Karpas-422 (cell line): Measurements from ENCODE around the gene NKAIN2. TPM values are rescaled to one million over a fixed set of nuclear protein-coding genes. Genes with fewer than 3 reads are reported as not detected.

ENCODE experiments used
- DNase-seq: peaks from one replicate; pipeline ENCODE4 v3.0.0-alpha.2; 2015
- H2AFZ ChIP-seq: fragments of 200-600 bp; sonication (generic); 2 replicates; pipeline ENCODE4 v1.6.1; 2014; ENCODE audit warnings: antibody characterized with exemption, low read length, mixed read lengths
- H3K27ac ChIP-seq: fragments of 200-600 bp; sonication (generic); 2 replicates; pipeline ENCODE4 v1.5.1; 2014; ENCODE audit warnings: mild to moderate bottlenecking, low read length, moderate library complexity
- H3K27me3 ChIP-seq: fragments of 200-600 bp; sonication (generic); 2 replicates; pipeline ENCODE4 v1.6.1; 2014; ENCODE audit warnings: low read length, mixed read lengths
- H3K36me3 ChIP-seq: fragments of 200-600 bp; sonication (generic); 2 replicates; pipeline ENCODE4 v1.6.1; 2014; ENCODE audit warnings: low read length, mixed read lengths; ENCODE audit not compliant: insufficient read depth
- H3K4me1 ChIP-seq: fragments of 200-600 bp; sonication (generic); 2 replicates; pipeline ENCODE4 v1.6.1; 2014; ENCODE audit warnings: mild to moderate bottlenecking, low read length, mixed read lengths
- H3K4me2 ChIP-seq: fragments of 200-600 bp; sonication (generic); 2 replicates; pipeline ENCODE4 v1.6.1; 2014; ENCODE audit warnings: low read length, low read depth, mild to moderate bottlenecking; ENCODE audit not compliant: poor library complexity, severe bottlenecking
- H3K4me3 ChIP-seq: fragments of 200-600 bp; sonication (generic); 2 replicates; pipeline ENCODE4 v1.5.1; 2014; ENCODE audit warnings: mild to moderate bottlenecking, antibody characterized with exemption, low read length, mixed read lengths
- H3K79me2 ChIP-seq: fragments of 200-600 bp; sonication (generic); 2 replicates; pipeline ENCODE4 v1.6.1; 2014; ENCODE audit warnings: mild to moderate bottlenecking, low read length, mixed read lengths
- H3K9ac ChIP-seq: fragments of 200-600 bp; sonication (generic); 2 replicates; pipeline ENCODE4 v1.6.0; 2014; ENCODE audit warnings: low read length
- H3K9me2 ChIP-seq: fragments of 200-600 bp; sonication (generic), shearing (Covaris generic); replicated peaks from 2 replicates; pipeline ENCODE4 v1.6.0; 2014; ENCODE audit warnings: mild to moderate bottlenecking, low read length, moderate library complexity; ENCODE audit not compliant: insufficient read depth
- H3K9me3 ChIP-seq: fragments of 300-700, 200-600 bp; sonication (generic); 2 replicates; pipeline ENCODE4 v1.6.1; 2014; ENCODE audit warnings: low read length, mixed read lengths
- H4K20me1 ChIP-seq: fragments of 200-600 bp; sonication (generic); 2 replicates; pipeline ENCODE4 v1.6.1; 2014; ENCODE audit warnings: mild to moderate bottlenecking, antibody characterized with exemption, low read length, low read depth; ENCODE audit not compliant: insufficient read depth
- total RNA-seq: library from RNA; depleted of rRNA; stranded (reverse); fragments of >200 nt; shearing (Covaris generic); gene quantifications from 2 replicates; pipeline ENCODE4 v1.2.3, GENCODE V29; 2014; ENCODE audit warnings: low replicate concordance

Gene NKAIN2
- total RNA-seq, 1 experiment from 2014 or later = not detected

- Histone ChIP-seq H3K9me2 (peaks cover 3% of the 10 kb centered on the region), H3K79me2 (no peaks in the 10 kb centered on the region), H2AFZ (no peak overlapping the region), H3K4me1 (no peaks in the 10 kb centered on the region), H3K27me3 (no peaks in the 10 kb centered on the region), H3K9ac (no peak overlapping the region), H4K20me1 (no peaks in the 10 kb centered on the region), H3K4me2 (no peak overlapping the region), H3K4me3 (no peak overlapping the region), H3K9me3 (no peaks in the 10 kb centered on the region; the same call in none of the 2 replicates), H3K27ac (no peak overlapping the region), H3K36me3 (no peaks in the 10 kb centered on the region)
- DNase-seq = no peak
Measured at GRCh38 chr6:124604719-124605118, 801.1 kb downstream of the NKAIN2 start.

DNA sequence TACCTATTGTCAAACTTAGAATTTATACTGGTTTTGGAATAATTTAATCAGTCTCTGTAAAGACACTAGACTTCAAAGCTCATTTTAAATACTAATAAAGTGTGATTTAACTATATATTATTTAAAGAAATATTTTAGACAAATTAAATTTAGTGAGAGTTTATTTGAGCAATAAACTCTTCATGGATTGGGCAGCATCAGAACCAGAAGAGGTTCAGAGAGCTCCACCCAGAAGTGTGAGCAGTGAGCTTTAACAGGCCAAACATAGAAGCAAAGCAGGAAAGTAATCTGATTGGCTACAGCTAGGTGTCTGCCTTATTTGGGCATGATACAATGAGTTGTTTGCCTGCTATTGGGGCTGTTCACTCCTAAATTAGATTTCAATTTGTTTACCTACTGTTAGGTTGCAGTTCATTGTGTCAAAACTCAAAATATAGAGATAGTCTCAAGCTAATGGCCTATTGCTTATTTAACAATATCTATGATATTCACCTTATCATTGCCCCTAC, 803.5 kb downstream of the NKAIN2 start:
- Histone ChIP-seq H3K27me3 (no peaks in the 10 kb centered on the region), H3K27ac (no peak overlapping the region), H3K79me2 (no peaks in the 10 kb centered on the region), H3K36me3 (no peaks in the 10 kb centered on the region), H3K4me1 (no peaks in the 10 kb centered on the region), H3K4me3 (no peak overlapping the region), H3K9me2 (peaks cover 3% of the 10 kb centered on the region; the same call in 1 of the 2 replicates), H4K20me1 (no peaks in the 10 kb centered on the region), H2AFZ (no peak overlapping the region), H3K9ac (no peak overlapping the region), H3K4me2 (no peak overlapping the region), H3K9me3 (no peaks in the 10 kb centered on the region; the same call in none of the 2 replicates)
- DNase-seq = no peak

GRCh38 chr6:124613031-124613430, 809.4 kb downstream of the NKAIN2 start:
- Histone ChIP-seq H3K4me1 (no peaks in the 10 kb centered on the region), H3K9ac (no peak overlapping the region), H3K9me2 (no peaks in the 10 kb centered on the region), H3K4me2 (no peak overlapping the region), H3K9me3 (peaks cover 5% of the 10 kb centered on the region), H3K36me3 (no peaks in the 10 kb centered on the region), H3K27me3 (no peaks in the 10 kb centered on the region), H4K20me1 (no peaks in the 10 kb centered on the region), H3K4me3 (no peak overlapping the region), H3K79me2 (no peaks in the 10 kb centered on the region), H3K27ac (no peak overlapping the region), H2AFZ (no peak overlapping the region)
- DNase-seq = no peak

DNA sequence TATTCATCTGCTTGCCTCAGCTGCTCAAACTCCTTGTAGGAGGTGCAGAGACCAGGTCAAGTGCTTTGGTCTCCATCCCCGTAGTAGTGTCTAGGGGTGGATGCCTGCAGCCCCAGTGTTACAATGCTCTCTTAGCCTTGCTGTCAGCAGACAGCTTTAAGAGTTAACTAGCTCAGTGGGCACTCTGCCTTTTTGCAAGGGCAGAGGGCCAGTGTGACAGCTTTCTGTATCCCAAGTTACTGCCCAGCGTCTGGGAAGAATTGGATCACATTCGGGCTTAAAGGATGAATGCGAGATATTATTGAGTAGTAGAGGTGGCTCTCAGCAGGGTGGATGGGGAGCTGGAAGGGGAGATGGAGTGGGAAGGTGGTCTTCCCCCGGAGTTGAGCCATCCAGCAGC, 818.7 kb downstream of the NKAIN2 start:
- Histone ChIP-seq H3K27me3 (no peaks in the 10 kb centered on the region), H3K36me3 (no peaks in the 10 kb centered on the region), H2AFZ (no peak overlapping the region), H3K27ac (no peak overlapping the region), H3K9me3 (peaks cover 9% of the 10 kb centered on the region; the same call in 1 of the 2 replicates), H3K9me2 (no peaks in the 10 kb centered on the region), H4K20me1 (no peaks in the 10 kb centered on the region), H3K4me3 (no peak overlapping the region), H3K9ac (no peak overlapping the region), H3K4me1 (no peaks in the 10 kb centered on the region), H3K79me2 (no peaks in the 10 kb centered on the region), H3K4me2 (no peak overlapping the region)
- no peak for DNase-seq

DNA sequence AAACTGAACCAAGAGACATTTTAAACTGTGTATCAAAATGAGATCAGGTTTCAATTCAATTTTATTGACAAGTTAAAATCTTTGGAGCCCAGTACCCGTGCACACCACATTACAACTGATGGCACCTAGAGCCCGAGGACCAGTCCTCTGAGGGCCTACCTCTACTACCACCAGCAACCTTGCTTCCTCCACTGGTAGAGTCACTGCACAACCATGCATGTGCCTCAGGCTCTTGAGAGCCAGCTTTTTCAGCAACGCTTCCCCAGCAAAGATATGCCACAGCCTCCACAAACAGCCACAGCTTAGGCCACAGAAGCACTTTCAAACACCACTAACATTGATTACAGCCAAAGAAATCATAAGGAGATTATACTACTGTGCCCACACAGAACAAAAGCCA, 830.0 kb downstream of the NKAIN2 start:
- no peak for DNase-seq
- Histone ChIP-seq H4K20me1 (no peaks in the 10 kb centered on the region), H3K4me3 (no peak overlapping the region), H3K27ac (no peak overlapping the region), H3K27me3 (no peaks in the 10 kb centered on the region), H3K9me2 (no peaks in the 10 kb centered on the region), H3K9ac (no peak overlapping the region), H3K4me2 (no peak overlapping the region), H3K79me2 (no peaks in the 10 kb centered on the region), H2AFZ (no peak overlapping the region), H3K4me1 (no peaks in the 10 kb centered on the region), H3K9me3 (peaks cover 12% of the 10 kb centered on the region; the same call in 1 of the 2 replicates), H3K36me3 (no peaks in the 10 kb centered on the region)

GRCh38 chr6:124640432-124640831, 836.8 kb downstream of the NKAIN2 start:
- DNase-seq = no peak
- H3K27me3 ChIP-seq = no peaks in the 10 kb centered on the region
- no peaks in the 10 kb centered on the region for H3K4me1 ChIP-seq
- no peak overlapping the region for H3K9ac ChIP-seq
- H3K79me2 ChIP-seq = no peaks in the 10 kb centered on the region
- H2AFZ ChIP-seq = no peak overlapping the region
- H3K9me3 ChIP-seq = peaks cover 6% of the 10 kb centered on the region; the same call in 1 of the 2 replicates
- H4K20me1 ChIP-seq = no peaks in the 10 kb centered on the region
- H3K4me3 ChIP-seq = no peak overlapping the region
- no peak overlapping the region for H3K4me2 ChIP-seq
- H3K36me3 ChIP-seq = no peaks in the 10 kb centered on the region
- no peak overlapping the region for H3K27ac ChIP-seq
- H3K9me2 ChIP-seq = no peaks in the 10 kb centered on the region

DNA sequence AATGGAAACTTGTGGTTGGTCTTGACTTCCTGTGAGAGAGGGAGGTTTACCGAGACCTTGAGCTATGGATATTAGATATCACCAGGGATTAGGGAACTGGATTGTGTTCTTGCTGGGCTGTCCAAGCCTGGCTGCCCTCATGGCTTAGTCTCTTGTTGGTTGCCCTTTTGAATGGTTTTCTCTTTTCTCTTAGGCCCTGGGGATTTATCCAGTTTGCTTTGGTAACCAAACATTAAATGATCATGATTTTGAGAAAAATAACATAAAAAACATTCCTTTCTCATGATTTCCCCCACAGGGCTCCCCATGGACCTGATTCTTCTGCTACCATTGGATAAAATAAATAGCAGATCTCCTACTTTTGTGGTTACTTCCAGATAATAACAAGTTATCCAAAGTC, 852.2 kb downstream of the NKAIN2 start:
- no peak overlapping the region for H3K4me3 ChIP-seq
- H4K20me1 ChIP-seq = no peaks in the 10 kb centered on the region
- H3K36me3 ChIP-seq = no peaks in the 10 kb centered on the region
- no peak overlapping the region for H2AFZ ChIP-seq
- no peaks in the 10 kb centered on the region for H3K9me2 ChIP-seq
- no peaks in the 10 kb centered on the region for H3K4me1 ChIP-seq
- no peak overlapping the region for H3K27ac ChIP-seq
- H3K27me3 ChIP-seq = no peaks in the 10 kb centered on the region
- H3K9me3 ChIP-seq = peaks cover 17% of the 10 kb centered on the region
- no peak for DNase-seq
- no peaks in the 10 kb centered on the region for H3K79me2 ChIP-seq
- H3K9ac ChIP-seq = no peak overlapping the region
- no peak overlapping the region for H3K4me2 ChIP-seq

DNA sequence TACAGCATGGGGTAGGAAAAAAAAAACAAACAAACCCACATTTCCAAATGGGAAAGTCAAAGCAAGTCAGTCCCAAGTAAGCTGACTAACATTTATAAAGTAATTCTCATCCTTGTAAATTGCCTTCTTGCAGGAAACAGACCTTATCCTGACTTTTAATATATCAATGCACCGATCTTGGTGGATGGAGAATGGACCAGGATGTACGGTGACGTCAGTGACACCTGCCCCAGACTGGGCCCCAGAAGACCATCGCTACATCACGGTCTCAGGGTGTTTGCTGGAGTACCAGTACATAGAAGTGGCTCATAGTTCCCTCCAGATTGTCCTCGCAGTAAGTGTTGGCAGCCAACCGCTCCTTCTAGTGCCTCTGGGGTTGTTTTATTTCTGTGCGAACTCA, 854.4 kb downstream of the NKAIN2 start:
- no peak for DNase-seq
- H3K79me2 ChIP-seq = no peaks in the 10 kb centered on the region
- peaks cover 19% of the 10 kb centered on the region for H3K9me3 ChIP-seq
- H3K27me3 ChIP-seq = no peaks in the 10 kb centered on the region
- H3K36me3 ChIP-seq = no peaks in the 10 kb centered on the region
- H4K20me1 ChIP-seq = no peaks in the 10 kb centered on the region
- H2AFZ ChIP-seq = no peak overlapping the region
- no peak overlapping the region for H3K4me3 ChIP-seq
- H3K27ac ChIP-seq = no peak overlapping the region
- H3K9ac ChIP-seq = no peak overlapping the region
- H3K4me2 ChIP-seq = no peak overlapping the region
- no peaks in the 10 kb centered on the region for H3K4me1 ChIP-seq
- H3K9me2 ChIP-seq = no peaks in the 10 kb centered on the region

DNA sequence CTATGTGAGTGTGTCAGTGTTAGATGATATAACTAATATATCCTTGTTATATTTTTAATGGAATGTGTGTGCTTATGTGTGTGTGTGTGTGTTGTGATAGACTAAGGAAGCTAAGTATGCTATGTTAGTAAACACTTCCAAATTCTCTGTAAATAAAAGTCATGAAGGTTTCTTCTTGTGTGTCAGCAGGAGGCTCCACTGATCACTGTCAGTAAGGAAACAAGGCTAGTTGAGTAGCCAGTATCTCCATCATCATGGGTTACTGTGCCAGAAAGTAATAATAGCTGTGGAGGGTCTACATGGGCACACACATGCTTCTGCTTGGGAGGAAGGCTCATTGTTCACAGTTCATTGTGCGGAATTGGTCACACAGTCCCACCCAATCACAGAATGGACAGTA, 855.8 kb downstream of the NKAIN2 start:
- H3K4me2 ChIP-seq = no peak overlapping the region
- H3K27ac ChIP-seq = no peak overlapping the region
- H3K4me1 ChIP-seq = no peaks in the 10 kb centered on the region
- no peaks in the 10 kb centered on the region for H4K20me1 ChIP-seq
- DNase-seq = no peak
- no peaks in the 10 kb centered on the region for H3K36me3 ChIP-seq
- no peak overlapping the region for H3K9ac ChIP-seq
- no peaks in the 10 kb centered on the region for H3K27me3 ChIP-seq
- peaks cover 19% of the 10 kb centered on the region for H3K9me3 ChIP-seq
- H2AFZ ChIP-seq = no peak overlapping the region
- H3K4me3 ChIP-seq = no peak overlapping the region
- H3K9me2 ChIP-seq = no peaks in the 10 kb centered on the region
- H3K79me2 ChIP-seq = no peaks in the 10 kb centered on the region
